ENCODE measurements around the gene VSX2. TPM values are rescaled to one million over a fixed set of nuclear protein-coding genes. Genes with fewer than 3 reads are reported as not detected.

Gene VSX2
- total and polyA plus RNA-seq, 2 donors (not counting 1 experiment from before 2014, with no cell fraction given): not detected

GRCh38 chr14:74263181-74263580, 23.9 kb downstream of the VSX2 start:
- H3K27me3 Mint-ChIP-seq: peaks cover 20% of the 10 kb centered on the region
- no peak overlapping the region for H3K4me2 ChIP-seq (replicated peaks; ENCODE audit: low read depth, low read length, poor library complexity, severe bottlenecking)
- H3K36me3 ChIP-seq (replicated peaks in 1 of 2; ENCODE audit: control extremely low read depth in 1 of 2, control insufficient read depth in 1 of 2, extremely low read depth in 1 of 2, insufficient read depth in 2 of 2, low read length in 1 of 2): no peaks in the 10 kb centered on the region
- H4K20me1 ChIP-seq (ENCODE audit: control insufficient read depth, insufficient read depth, low read length, poor library complexity, severe bottlenecking): no peaks in the 10 kb centered on the region
- peaks cover 4 to 7% of the 10 kb centered on the region in 2 donors for H3K4me1 ChIP-seq (ENCODE audit: control insufficient read depth in 2 of 2, insufficient read depth in 2 of 2, low read length in 2 of 2)
- WGBS (ENCODE audit: insufficient coverage): 90% methylated on average over 8 of the region's 9 CpGs
- H3K9me3 Mint-ChIP-seq (ENCODE audit: insufficient read depth): no peaks in the 10 kb centered on the region
- H3K4me3 Mint-ChIP-seq: no peak overlapping the region
- peaks cover 0 to 11% (median 5%) of the 10 kb centered on the region in 4 experiments for H3K27me3 ChIP-seq (replicated peaks in 1 of 4; ENCODE audit: control extremely low read depth in 1 of 4, control insufficient read depth in 3 of 4, insufficient read depth in 4 of 4, low read length in 3 of 4)
- no peak overlapping the region for H2AFZ ChIP-seq (ENCODE audit: insufficient read depth, low read depth, low read length, poor library complexity, severe bottlenecking)
- H3K27ac ChIP-seq (ENCODE audit: low read length in 2 of 2): no peak overlapping the region
- CTCF ChIA-PET: no interaction called here
- ATAC-seq (ENCODE audit: low read depth) (no peak), DNase-seq (no peak)
- no peak overlapping the region for H3K27ac Mint-ChIP-seq
- H3K4me3 ChIP-seq (ENCODE audit: control extremely low read depth in 1 of 5, extremely low read depth in 1 of 5, insufficient read depth in 1 of 5, low read depth in 2 of 5, low read length in 4 of 5): no peak overlapping the region
- POLR2A ChIA-PET: no interaction called here
- TF ChIP-seq EZH2 (IDR thresholded peaks at IDR 0.05; ENCODE audit: borderline replicate concordance, insufficient read depth, low read depth, low read length, poor library complexity, severe bottlenecking): no peak
- no peak for TF ChIP-seq CTCF (IDR thresholded peaks at IDR 0.05)
- intact Hi-C loops (cut with micrococcal nuclease): no loop called here
- H3K4me1 Mint-ChIP-seq: no peaks in the 10 kb centered on the region
- no peaks in the 10 kb centered on the region for H3K79me2 ChIP-seq (ENCODE audit: control insufficient read depth, insufficient read depth, low read length)
- H3K9me3 ChIP-seq (ENCODE audit: control extremely low read depth in 1 of 3, control insufficient read depth in 2 of 3, insufficient read depth in 1 of 3, low read length in 2 of 3): no peaks in the 10 kb centered on the region
- no peak overlapping the region for H3K9ac ChIP-seq (ENCODE audit: low read length)

DNA sequence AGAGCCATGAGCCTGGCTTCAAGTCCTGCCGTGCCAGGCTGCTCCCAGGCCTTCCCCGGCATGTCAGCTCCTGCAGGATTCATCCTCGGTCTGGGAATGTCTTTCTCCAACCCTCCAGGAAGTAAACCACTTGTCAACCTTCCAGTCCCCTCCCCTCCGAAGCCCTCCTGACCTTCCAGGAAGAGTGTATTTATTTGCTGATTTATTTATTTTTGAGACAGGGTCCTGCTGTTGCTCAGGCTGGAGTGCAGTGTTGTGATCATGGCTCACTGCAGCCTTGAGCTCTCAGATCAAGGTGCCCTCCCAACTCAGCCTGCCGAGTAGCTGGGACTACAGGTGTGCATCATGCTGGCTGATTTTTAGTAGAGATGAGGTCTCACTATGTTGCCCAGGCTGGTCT, 24.7 kb downstream of the VSX2 start:
- 100% methylated on average over 1 of the region's 5 CpGs for WGBS (ENCODE audit: insufficient coverage)
- DNase-seq (no peak), ATAC-seq (ENCODE audit: low read depth) (no peak)
- H3K4me2 ChIP-seq (replicated peaks; ENCODE audit: low read depth, low read length, poor library complexity, severe bottlenecking): no peak overlapping the region
- ChIA-PET POLR2A (no interaction called here), CTCF (no interaction called here)
- Mint-ChIP-seq H3K4me1 (no peaks in the 10 kb centered on the region), H3K4me3 (no peak overlapping the region), H3K27me3 (peaks cover 19% of the 10 kb centered on the region), H3K9me3 (ENCODE audit: insufficient read depth) (no peaks in the 10 kb centered on the region), H3K27ac (no peak overlapping the region)
- H3K9ac ChIP-seq (ENCODE audit: low read length): no peak overlapping the region
- H3K79me2 ChIP-seq (ENCODE audit: control insufficient read depth, insufficient read depth, low read length): no peaks in the 10 kb centered on the region
- no peaks in the 10 kb centered on the region for H3K36me3 ChIP-seq (replicated peaks in 1 of 2; ENCODE audit: control extremely low read depth in 1 of 2, control insufficient read depth in 1 of 2, extremely low read depth in 1 of 2, insufficient read depth in 2 of 2, low read length in 1 of 2)
- TF ChIP-seq CTCF (IDR thresholded peaks at IDR 0.05) (no peak), EZH2 (IDR thresholded peaks at IDR 0.05; ENCODE audit: borderline replicate concordance, insufficient read depth, low read depth, low read length, poor library complexity, severe bottlenecking) (no peak)
- H3K27ac ChIP-seq (ENCODE audit: low read length in 2 of 2): no peak overlapping the region
- H3K9me3 ChIP-seq (ENCODE audit: control extremely low read depth in 1 of 3, control insufficient read depth in 2 of 3, insufficient read depth in 1 of 3, low read length in 2 of 3): no peaks in the 10 kb centered on the region
- no peaks in the 10 kb centered on the region for H4K20me1 ChIP-seq (ENCODE audit: control insufficient read depth, insufficient read depth, low read length, poor library complexity, severe bottlenecking)
- H3K27me3 ChIP-seq (replicated peaks in 1 of 4; ENCODE audit: control extremely low read depth in 1 of 4, control insufficient read depth in 3 of 4, insufficient read depth in 4 of 4, low read length in 3 of 4): peaks cover 0 to 3% (median 2%) of the 10 kb centered on the region in 4 experiments
- H3K4me3 ChIP-seq (ENCODE audit: control extremely low read depth in 1 of 5, extremely low read depth in 1 of 5, insufficient read depth in 1 of 5, low read depth in 2 of 5, low read length in 4 of 5): no peak overlapping the region
- H3K4me1 ChIP-seq (ENCODE audit: control insufficient read depth in 2 of 2, insufficient read depth in 2 of 2, low read length in 2 of 2): peaks cover 0 to under 1% of the 10 kb centered on the region in 2 donors
- H2AFZ ChIP-seq (ENCODE audit: insufficient read depth, low read depth, low read length, poor library complexity, severe bottlenecking): no peak overlapping the region
- intact Hi-C loops (cut with micrococcal nuclease): no loop called here
